Left ventricle myocardium inferior (tissue), 1 donor: Measurements from ENCODE around the gene CREB5. TPM values are rescaled to one million over a fixed set of nuclear protein-coding genes. Genes with fewer than 3 reads are reported as not detected.
A peak's percentile ranks its signal among the peaks of the same experiment; 100 is the strongest.

ENCODE experiments used
- DNase-seq: peaks from one replicate; pipeline ENCODE4 v3.0.0-alpha.2; 2020
- H3K27ac ChIP-seq: fragments of 200-600 bp; replicated peaks from 2 replicates; pipeline ENCODE4 v1.8.0; 2021
- H3K27me3 ChIP-seq: fragments of 200-600 bp; 2 replicates; pipeline ENCODE4 v1.8.0; 2021; ENCODE audit warnings: low read depth
- H3K36me3 ChIP-seq: fragments of 200-600 bp; 2 replicates; pipeline ENCODE4 v1.8.0; 2021
- H3K4me1 ChIP-seq: fragments of 200-600 bp; 2 replicates; pipeline ENCODE4 v1.8.0; 2021
- H3K4me3 ChIP-seq: fragments of 200-600 bp; 2 replicates; pipeline ENCODE4 v1.8.0; 2021; ENCODE audit warnings: mild to moderate bottlenecking, moderate library complexity
- H3K9me3 ChIP-seq: fragments of 200-600 bp; replicated peaks from 2 replicates; pipeline ENCODE4 v1.8.0; 2021
- intact Hi-C: fragments of 100-400 bp; cut with micrococcal nuclease; formaldehyde crosslinking; loops from one replicate; pipeline ENCODE4 v1.11.0; 2022
- total RNA-seq: library from RNA; stranded (reverse); fragmentation: NEBNext Ultra II Directional; extraction: Animal tissue kit (Norgen Biotek cat#: 25700); gene quantifications from one replicate; pipeline ENCODE4 v1.2.1, GENCODE V29; 2021
- TF ChIP-seq, protein P1 (sequence below): fragments of 200-600 bp; IDR thresholded peaks from 2 replicates; pipeline ENCODE4 v1.8.0; 2021; ENCODE audit warnings: antibody characterized with exemption, mild to moderate bottlenecking, borderline replicate concordance
- donor health status: DM: no; HTN: yes; CAD: no; lungs with severe emphysema.

Gene CREB5
- total RNA-seq, 1 donor from 2014 or later, result 9.8 TPM

DNA sequence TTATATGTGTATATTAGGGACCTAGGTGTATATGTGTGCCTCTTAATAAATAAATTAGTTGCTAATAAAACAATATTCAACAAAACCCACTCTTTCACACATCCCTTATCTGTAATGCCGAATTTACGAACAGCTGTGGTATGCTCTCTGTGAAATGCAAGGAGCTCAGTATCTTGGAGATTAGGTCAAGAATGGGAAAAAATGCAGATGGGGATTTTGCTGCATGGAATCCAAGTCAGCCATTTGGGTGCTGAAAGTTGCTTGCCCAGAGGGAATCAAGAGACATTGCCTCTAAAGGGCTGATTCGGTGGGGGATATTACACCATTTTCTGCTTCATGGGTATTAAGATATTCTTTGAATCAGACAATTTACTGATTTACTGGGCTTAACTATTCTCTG lies 93.5 kb downstream of the CREB5 start:
- TF ChIP-seq, protein P1, sequence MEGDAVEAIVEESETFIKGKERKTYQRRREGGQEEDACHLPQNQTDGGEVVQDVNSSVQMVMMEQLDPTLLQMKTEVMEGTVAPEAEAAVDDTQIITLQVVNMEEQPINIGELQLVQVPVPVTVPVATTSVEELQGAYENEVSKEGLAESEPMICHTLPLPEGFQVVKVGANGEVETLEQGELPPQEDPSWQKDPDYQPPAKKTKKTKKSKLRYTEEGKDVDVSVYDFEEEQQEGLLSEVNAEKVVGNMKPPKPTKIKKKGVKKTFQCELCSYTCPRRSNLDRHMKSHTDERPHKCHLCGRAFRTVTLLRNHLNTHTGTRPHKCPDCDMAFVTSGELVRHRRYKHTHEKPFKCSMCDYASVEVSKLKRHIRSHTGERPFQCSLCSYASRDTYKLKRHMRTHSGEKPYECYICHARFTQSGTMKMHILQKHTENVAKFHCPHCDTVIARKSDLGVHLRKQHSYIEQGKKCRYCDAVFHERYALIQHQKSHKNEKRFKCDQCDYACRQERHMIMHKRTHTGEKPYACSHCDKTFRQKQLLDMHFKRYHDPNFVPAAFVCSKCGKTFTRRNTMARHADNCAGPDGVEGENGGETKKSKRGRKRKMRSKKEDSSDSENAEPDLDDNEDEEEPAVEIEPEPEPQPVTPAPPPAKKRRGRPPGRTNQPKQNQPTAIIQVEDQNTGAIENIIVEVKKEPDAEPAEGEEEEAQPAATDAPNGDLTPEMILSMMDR, result no peak
- no peaks in the 10 kb centered on the region for H3K27me3 ChIP-seq
- DNase-seq, result no peak
- H3K9me3 ChIP-seq, result no peaks in the 10 kb centered on the region
- no peak overlapping the region for H3K27ac ChIP-seq
- no peaks in the 10 kb centered on the region for H3K36me3 ChIP-seq
- H3K4me1 ChIP-seq, result peaks cover 6% of the 10 kb centered on the region
- H3K4me3 ChIP-seq, result no peak overlapping the region
- intact Hi-C loops, result no loop called here

DNA sequence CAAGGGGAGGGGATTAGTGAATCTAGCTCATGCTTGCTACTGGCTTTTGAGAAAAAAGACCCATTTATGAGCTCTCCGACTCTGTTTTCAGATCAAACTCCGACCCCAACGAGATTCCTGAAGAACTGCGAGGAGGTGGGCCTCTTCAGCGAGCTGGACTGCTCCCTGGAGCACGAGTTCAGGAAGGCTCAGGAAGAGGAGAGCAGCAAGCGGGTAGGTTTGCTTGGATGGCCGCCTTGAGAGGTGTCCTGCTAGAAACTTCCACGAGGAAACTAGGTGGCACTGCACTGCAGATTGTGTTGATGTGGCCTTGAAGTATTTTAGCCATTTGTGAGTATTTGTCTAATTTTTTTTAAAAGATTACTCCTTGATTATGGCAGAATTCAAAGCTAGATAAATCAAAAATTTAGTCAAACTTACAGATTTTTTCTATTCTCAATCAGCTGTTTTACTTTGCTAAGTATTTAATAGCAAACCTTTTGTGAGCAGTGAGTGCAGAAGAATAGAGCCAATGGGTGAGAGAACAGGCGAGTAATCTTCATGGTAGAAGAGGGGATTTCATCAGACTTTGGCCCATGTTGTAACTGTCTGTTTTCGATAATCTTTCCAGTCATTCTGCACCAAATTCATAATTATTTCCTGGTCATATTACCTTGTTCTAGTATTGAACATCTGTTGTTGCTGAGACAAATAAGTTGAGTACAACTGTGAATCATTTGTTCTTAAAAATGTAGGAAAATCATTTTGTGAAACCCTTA lies 95.4 kb downstream of the CREB5 start:
- no peak overlapping the region for H3K27ac ChIP-seq
- H3K4me1 ChIP-seq, result peaks cover 6% of the 10 kb centered on the region
- DNase-seq, result no peak
- no peaks in the 10 kb centered on the region for H3K27me3 ChIP-seq
- intact Hi-C loops, result no loop called here
- H3K9me3 ChIP-seq, result no peaks in the 10 kb centered on the region
- no peak overlapping the region for H3K4me3 ChIP-seq
- no peaks in the 10 kb centered on the region for H3K36me3 ChIP-seq
- TF ChIP-seq, protein P1, result no peak

DNA sequence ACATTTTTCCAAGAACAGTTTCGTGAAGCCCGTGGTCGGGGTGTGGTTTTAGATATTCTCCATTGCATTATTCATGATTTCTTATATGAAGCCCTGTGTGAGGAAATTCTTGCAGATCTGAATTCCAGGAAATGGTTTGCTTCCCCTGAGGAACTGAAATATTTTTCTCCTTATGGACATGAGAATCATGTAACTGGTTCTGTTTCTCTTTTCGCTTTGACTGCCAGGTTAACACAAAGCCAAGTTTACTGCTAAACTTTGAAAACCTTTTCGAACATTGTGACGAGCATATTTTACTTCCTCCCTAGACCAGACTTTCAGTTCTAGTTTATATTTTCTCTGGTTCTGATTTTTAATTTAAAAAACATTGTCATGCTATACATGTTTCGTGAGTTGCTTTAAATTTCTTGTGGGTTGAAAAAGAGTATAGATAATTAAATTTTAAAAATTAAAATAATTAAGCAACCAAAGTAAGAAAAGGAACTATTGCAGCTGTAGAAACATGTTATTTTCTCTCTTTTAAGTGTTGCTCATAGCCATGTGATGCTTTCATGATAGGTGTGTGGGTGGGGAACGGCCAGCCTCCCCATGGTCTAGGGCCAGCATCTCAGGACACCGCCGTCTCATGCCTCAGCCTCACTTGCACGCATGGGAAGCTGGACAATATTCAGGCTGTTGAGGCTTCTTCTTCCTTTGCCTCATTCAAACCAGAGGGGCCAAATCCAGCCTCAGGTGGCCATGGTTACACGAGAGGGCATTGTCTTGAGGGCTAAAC lies 97.1 kb downstream of the CREB5 start:
- intact Hi-C loops, result no loop called here

DNA sequence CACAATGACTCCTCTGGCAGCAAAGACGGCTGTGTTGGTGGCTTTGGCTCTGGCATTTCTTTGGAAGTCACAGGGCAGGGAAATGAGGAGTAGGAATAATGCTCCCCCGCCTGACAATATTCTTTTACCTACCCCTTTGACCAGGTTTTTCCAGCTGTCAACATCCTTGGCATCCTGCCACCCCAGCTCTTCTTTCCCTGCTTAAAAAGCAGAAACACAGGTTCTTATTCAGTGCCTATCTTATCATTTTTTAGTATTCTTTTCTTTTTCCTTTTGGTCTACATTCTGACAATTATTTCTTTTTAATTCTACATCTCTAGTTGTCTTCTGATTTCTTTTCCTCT lies 97.7 kb downstream of the CREB5 start:
- Histone ChIP-seq H3K9me3 (no peaks in the 10 kb centered on the region), H3K36me3 (no peaks in the 10 kb centered on the region), H3K27ac (peak overlapping the region; percentile 5), H3K4me1 (peaks cover 6% of the 10 kb centered on the region), H3K27me3 (no peaks in the 10 kb centered on the region), H3K4me3 (no peak overlapping the region)
- intact Hi-C loops, result no loop called here
- TF ChIP-seq, protein P1, result no peak
- no peak for DNase-seq

More for the DNA sequence above, 97.1 kb downstream of the CREB5 start:
- H3K4me1 ChIP-seq, result peaks cover 6% of the 10 kb centered on the region
- no peak overlapping the region for H3K4me3 ChIP-seq
- TF ChIP-seq, protein P1, result no peak
- peak overlapping the region; percentile 5 for H3K27ac ChIP-seq
- DNase-seq, result no peak
- no peaks in the 10 kb centered on the region for H3K27me3 ChIP-seq
- no peaks in the 10 kb centered on the region for H3K9me3 ChIP-seq
- H3K36me3 ChIP-seq, result no peaks in the 10 kb centered on the region

DNA sequence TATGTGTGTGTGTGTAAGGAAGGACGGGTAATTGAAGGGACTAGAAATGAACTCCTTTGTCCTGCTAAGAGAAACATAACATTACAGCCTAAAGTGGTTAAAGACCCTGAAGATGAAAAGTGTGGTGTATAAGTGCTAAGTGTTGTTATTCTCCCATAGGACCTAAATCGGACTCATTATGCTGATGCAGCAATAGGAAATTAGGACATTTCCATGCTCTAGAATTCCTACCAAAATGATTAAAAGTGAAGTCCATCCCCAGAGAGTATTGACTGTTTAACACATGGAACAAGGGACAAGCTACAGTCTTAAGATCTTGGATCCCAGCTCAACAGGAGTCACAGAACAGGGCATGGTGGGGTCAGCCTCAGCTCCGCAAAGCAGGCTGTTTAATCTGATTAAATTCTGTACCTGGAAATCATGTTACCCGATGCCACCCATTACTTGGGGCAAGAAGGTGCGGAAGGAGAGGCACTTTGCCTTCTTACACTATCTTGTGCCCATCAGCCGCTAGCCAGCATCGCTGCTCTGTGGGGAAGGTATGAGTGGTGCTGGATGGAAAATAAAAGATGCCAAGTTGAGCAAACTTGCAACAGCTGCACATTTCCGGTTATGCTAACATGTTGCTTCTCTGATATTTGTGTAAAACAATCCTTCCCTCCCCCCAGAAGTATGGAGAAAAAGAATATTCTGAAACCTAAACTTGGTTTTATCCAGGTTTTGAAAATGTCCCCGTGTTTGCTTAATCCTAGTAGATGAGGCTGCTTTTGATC lies 100.5 kb downstream of the CREB5 start:
- no peak overlapping the region for H3K27ac ChIP-seq
- no peaks in the 10 kb centered on the region for H3K9me3 ChIP-seq
- peaks cover 6% of the 10 kb centered on the region for H3K4me1 ChIP-seq
- no peak for DNase-seq
- no peaks in the 10 kb centered on the region for H3K27me3 ChIP-seq
- H3K4me3 ChIP-seq, result no peak overlapping the region
- intact Hi-C loops, result no loop called here
- no peaks in the 10 kb centered on the region for H3K36me3 ChIP-seq
- TF ChIP-seq, protein P1, result no peak
